B cell (primary cell): ENCODE measurements around the gene FNDC11.

Experiments
- EZH2 ChIP-seq: IDR thresholded peaks from 2 replicates; pipeline ENCODE4 v1.6.1; 2012; ENCODE audit warnings: borderline replicate concordance, low read depth, mild to moderate bottlenecking, moderate library complexity, low read length; ENCODE audit not compliant: insufficient read depth, poor library complexity, severe bottlenecking
- TF ChIP-seq, protein P1 (sequence below): fragments of 200-600 bp; IDR thresholded peaks from one replicate; pipeline ENCODE4 v1.8.0; 2022; ENCODE audit warnings: antibody characterized with exemption, mild to moderate bottlenecking

DNA sequence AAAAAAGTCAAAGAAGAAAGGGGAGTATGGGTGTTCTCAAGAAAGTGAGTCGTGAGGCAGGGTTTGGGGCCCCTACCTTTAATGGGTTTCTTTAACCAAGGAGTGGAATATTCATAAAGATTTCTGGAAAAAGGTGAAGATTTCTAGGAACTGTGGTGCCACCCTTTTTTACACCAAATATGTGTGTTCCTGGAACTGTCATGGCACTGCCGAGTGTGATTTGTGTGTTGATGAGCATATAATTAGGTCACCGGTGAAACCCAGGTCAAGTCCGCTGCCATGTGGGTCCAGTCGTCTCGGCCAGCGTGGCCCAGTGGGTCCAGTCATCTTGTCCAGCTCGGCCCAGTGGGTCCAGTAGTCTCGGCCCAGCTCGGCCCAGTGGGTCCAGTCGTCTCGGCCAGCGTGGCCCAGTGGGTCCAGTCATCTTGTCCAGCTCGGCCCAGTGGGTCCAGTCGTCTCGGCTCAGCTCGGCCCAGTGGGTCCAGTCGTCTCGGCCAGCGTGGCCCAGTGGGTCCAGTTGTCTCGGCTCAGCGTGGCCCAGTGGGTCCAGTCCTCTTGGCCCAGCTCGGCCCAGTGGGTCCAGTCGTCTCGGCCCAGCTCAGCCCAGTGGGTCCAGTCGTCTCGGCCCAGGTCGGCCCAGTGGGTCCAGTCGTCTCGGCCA lies 46.7 kb upstream of the FNDC11 start:
- TF ChIP-seq, protein P1, sequence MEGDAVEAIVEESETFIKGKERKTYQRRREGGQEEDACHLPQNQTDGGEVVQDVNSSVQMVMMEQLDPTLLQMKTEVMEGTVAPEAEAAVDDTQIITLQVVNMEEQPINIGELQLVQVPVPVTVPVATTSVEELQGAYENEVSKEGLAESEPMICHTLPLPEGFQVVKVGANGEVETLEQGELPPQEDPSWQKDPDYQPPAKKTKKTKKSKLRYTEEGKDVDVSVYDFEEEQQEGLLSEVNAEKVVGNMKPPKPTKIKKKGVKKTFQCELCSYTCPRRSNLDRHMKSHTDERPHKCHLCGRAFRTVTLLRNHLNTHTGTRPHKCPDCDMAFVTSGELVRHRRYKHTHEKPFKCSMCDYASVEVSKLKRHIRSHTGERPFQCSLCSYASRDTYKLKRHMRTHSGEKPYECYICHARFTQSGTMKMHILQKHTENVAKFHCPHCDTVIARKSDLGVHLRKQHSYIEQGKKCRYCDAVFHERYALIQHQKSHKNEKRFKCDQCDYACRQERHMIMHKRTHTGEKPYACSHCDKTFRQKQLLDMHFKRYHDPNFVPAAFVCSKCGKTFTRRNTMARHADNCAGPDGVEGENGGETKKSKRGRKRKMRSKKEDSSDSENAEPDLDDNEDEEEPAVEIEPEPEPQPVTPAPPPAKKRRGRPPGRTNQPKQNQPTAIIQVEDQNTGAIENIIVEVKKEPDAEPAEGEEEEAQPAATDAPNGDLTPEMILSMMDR = no peak
- no peak for TF ChIP-seq EZH2
